ENCODE measurements around the gene CDC14A.

The CDC14A gene

DNA sequence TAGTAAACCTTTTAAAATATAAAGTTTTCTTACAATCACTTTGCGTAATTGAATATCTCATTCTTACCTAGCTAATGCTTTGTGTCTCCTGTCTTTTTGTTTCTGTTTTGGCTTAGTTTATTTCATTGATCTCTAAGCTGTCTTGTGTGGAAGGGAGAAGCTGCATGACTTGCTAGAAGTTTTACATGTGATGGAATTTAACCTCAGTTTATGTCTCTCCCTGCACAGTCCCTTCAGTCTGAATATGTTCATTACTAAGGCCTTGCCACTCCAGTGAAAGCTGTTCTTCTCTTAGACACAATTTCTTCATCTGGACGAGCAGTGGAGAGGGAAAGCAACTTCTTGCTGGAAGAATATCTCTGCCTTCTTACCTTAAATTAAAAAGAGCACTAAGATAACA lies 165.7 kb downstream of the CDC14A start:
- H3K27me3 ChIP-seq (ENCODE audit: low read length), result no peaks in the 10 kb centered on the region

GRCh38 chr1:100523038-100523652 lies 170.8 kb downstream of the CDC14A start:
- Histone ChIP-seq H3K4me3 (ENCODE audit: insufficient read depth, low read length, poor library complexity, severe bottlenecking) (no peak overlapping the region), H4K20me1 (ENCODE audit: low read depth, low read length) (no peaks in the 10 kb centered on the region), H3K27me3 (ENCODE audit: low read length) (no peaks in the 10 kb centered on the region), H3K36me3 (ENCODE audit: low read length) (no peaks in the 10 kb centered on the region), H3K9ac (ENCODE audit: low read length) (no peak overlapping the region), H3K9me3 (ENCODE audit: insufficient read depth, low read length) (no peaks in the 10 kb centered on the region), H3K9me2 (replicated peaks; ENCODE audit: insufficient read depth, low read length) (no peaks in the 10 kb centered on the region), H3K79me2 (ENCODE audit: insufficient read depth, low read length) (no peaks in the 10 kb centered on the region), H2AFZ (ENCODE audit: low read depth, low read length, severe bottlenecking) (no peak overlapping the region), H3K4me2 (ENCODE audit: low read depth, low read length, poor library complexity, severe bottlenecking) (no peak overlapping the region), H3F3A (ENCODE audit: insufficient read depth) (no peaks in the 10 kb centered on the region), H3K27ac (ENCODE audit: low read depth, low read length) (no peak overlapping the region)
- no peak for TF ChIP-seq CTCF (IDR thresholded peaks at IDR 0.05; ENCODE audit: insufficient read depth, low read length, poor library complexity, severe bottlenecking)
- TF ChIP-seq EZH2phosphoT487 (conservative IDR thresholded peaks at IDR 0.05; ENCODE audit: low read length), result no peak

More for the DNA sequence above, 165.7 kb downstream of the CDC14A start:
- no peak overlapping the region for H3K4me2 ChIP-seq (ENCODE audit: low read depth, low read length, poor library complexity, severe bottlenecking)
- H3F3A ChIP-seq (ENCODE audit: insufficient read depth), result no peaks in the 10 kb centered on the region
- H3K9me2 ChIP-seq (replicated peaks; ENCODE audit: insufficient read depth, low read length), result no peaks in the 10 kb centered on the region
- H3K79me2 ChIP-seq (ENCODE audit: insufficient read depth, low read length), result no peaks in the 10 kb centered on the region
- no peak overlapping the region for H3K27ac ChIP-seq (ENCODE audit: low read depth, low read length)
- no peaks in the 10 kb centered on the region for H3K9me3 ChIP-seq (ENCODE audit: insufficient read depth, low read length)
- no peak overlapping the region for H3K9ac ChIP-seq (ENCODE audit: low read length)
- no peak overlapping the region for H2AFZ ChIP-seq (ENCODE audit: low read depth, low read length, severe bottlenecking)
- no peak for TF ChIP-seq CTCF (IDR thresholded peaks at IDR 0.05; ENCODE audit: insufficient read depth, low read length, poor library complexity, severe bottlenecking)
- no peak for TF ChIP-seq EZH2phosphoT487 (conservative IDR thresholded peaks at IDR 0.05; ENCODE audit: low read length)
- H3K4me3 ChIP-seq (ENCODE audit: insufficient read depth, low read length, poor library complexity, severe bottlenecking), result no peak overlapping the region
- no peaks in the 10 kb centered on the region for H4K20me1 ChIP-seq (ENCODE audit: low read depth, low read length)
- no peaks in the 10 kb centered on the region for H3K36me3 ChIP-seq (ENCODE audit: low read length)

- Histone ChIP-seq H3K4me3 (ENCODE audit: insufficient read depth, low read length, poor library complexity, severe bottlenecking) (no peak overlapping the region), H3K36me3 (ENCODE audit: low read length) (no peaks in the 10 kb centered on the region), H3K9me2 (replicated peaks; ENCODE audit: insufficient read depth, low read length) (no peaks in the 10 kb centered on the region), H4K20me1 (ENCODE audit: low read depth, low read length) (no peaks in the 10 kb centered on the region), H3F3A (ENCODE audit: insufficient read depth) (no peaks in the 10 kb centered on the region), H3K79me2 (ENCODE audit: insufficient read depth, low read length) (no peaks in the 10 kb centered on the region), H3K9ac (ENCODE audit: low read length) (no peak overlapping the region), H3K27ac (ENCODE audit: low read depth, low read length) (no peak overlapping the region), H3K9me3 (ENCODE audit: insufficient read depth, low read length) (no peaks in the 10 kb centered on the region), H3K27me3 (ENCODE audit: low read length) (no peaks in the 10 kb centered on the region), H2AFZ (ENCODE audit: low read depth, low read length, severe bottlenecking) (no peak overlapping the region), H3K4me2 (ENCODE audit: low read depth, low read length, poor library complexity, severe bottlenecking) (no peak overlapping the region)
- TF ChIP-seq EZH2phosphoT487 (conservative IDR thresholded peaks at IDR 0.05; ENCODE audit: low read length), result no peak
- TF ChIP-seq CTCF (IDR thresholded peaks at IDR 0.05; ENCODE audit: insufficient read depth, low read length, poor library complexity, severe bottlenecking), result no peak
Measured at GRCh38 chr1:100524355-100524754, 172.0 kb downstream of the CDC14A start.
